ENCODE measurements around the gene ZFYVE1. TPM values are rescaled to one million over a fixed set of nuclear protein-coding genes. Genes with fewer than 3 reads are reported as not detected.

ZFYVE1 gene
- total RNA-seq, 1 donor from 2014 or later = 14.3 TPM

DNA sequence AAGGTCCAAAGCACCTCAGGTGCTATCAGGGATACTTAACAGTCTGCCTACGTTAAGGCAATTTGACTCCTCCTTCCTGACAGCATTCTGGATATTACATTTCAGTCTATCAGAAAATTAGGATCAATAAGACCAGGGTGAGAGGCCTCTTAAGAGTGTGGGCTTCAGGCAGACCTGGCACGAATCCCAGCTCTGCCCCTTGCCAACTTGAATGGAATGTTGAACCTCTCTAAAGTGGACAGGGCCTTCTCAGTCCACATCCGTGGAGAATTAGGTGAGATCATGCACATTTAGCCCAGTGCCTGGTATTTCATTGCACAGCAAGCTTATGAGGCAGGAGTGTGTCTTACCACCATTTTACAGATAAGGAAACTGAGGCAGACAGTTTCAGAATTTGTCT, 74.7 kb downstream of the ZFYVE1 start:
- DNase-seq (ENCODE audit: low read depth, low spot score) = no peak
- H3K4me3 Mint-ChIP-seq = no peak overlapping the region
- TF ChIP-seq, protein P1, sequence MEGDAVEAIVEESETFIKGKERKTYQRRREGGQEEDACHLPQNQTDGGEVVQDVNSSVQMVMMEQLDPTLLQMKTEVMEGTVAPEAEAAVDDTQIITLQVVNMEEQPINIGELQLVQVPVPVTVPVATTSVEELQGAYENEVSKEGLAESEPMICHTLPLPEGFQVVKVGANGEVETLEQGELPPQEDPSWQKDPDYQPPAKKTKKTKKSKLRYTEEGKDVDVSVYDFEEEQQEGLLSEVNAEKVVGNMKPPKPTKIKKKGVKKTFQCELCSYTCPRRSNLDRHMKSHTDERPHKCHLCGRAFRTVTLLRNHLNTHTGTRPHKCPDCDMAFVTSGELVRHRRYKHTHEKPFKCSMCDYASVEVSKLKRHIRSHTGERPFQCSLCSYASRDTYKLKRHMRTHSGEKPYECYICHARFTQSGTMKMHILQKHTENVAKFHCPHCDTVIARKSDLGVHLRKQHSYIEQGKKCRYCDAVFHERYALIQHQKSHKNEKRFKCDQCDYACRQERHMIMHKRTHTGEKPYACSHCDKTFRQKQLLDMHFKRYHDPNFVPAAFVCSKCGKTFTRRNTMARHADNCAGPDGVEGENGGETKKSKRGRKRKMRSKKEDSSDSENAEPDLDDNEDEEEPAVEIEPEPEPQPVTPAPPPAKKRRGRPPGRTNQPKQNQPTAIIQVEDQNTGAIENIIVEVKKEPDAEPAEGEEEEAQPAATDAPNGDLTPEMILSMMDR (conservative IDR thresholded peaks at IDR 0.05) = no peak

DNA sequence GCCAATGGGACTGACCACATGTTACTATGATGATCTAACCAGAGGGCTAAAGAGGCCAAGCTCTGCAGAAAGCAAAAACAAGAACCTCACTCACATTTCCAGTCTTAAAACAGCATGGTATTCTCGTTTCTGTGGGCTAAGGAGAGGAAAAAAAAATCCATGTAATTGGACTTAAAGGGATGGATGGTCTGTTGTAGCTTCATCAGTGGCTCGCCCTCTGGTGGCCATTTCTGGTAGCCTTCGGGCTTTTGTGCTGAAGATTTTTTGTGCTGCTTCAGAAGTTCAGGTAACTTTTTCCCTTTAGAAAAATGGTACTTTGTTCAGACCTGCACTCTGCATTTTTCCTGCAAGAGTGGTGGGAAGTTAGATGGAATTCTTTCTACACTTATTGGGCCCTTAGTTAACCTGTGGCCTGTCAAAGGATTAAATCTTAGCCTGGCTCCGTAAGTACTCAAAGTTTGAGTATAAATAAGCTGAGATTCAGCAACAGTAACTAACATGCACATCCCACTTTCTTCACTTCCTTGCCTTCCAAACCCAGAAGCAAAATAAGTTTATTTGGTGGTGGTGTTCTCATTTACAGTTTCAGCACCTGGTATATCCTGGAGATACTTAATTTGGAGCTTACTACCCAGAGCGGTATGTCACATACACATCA, 78.3 kb downstream of the ZFYVE1 start:
- H3K4me1 Mint-ChIP-seq = no peaks in the 10 kb centered on the region
- H3K4me3 Mint-ChIP-seq = no peak overlapping the region
- DNase-seq (ENCODE audit: low read depth, low spot score) = peak; percentile 75
- H3K27ac Mint-ChIP-seq (ENCODE audit: unreplicated experiment) = no peak overlapping the region
- no peaks in the 10 kb centered on the region for H3K27me3 Mint-ChIP-seq (ENCODE audit: low read depth)
- TF ChIP-seq, protein P1 (conservative IDR thresholded peaks at IDR 0.05) = peak; percentile 89
- no peaks in the 10 kb centered on the region for H3K36me3 Mint-ChIP-seq (ENCODE audit: low read depth)
- H3K9me3 Mint-ChIP-seq = no peaks in the 10 kb centered on the region

More for the DNA sequence above, 74.7 kb downstream of the ZFYVE1 start:
- Mint-ChIP-seq H3K36me3 (ENCODE audit: low read depth) (peaks cover 6% of the 10 kb centered on the region), H3K27ac (ENCODE audit: unreplicated experiment) (no peak overlapping the region), H3K27me3 (ENCODE audit: low read depth) (no peaks in the 10 kb centered on the region), H3K4me1 (no peaks in the 10 kb centered on the region), H3K9me3 (no peaks in the 10 kb centered on the region)

DNA sequence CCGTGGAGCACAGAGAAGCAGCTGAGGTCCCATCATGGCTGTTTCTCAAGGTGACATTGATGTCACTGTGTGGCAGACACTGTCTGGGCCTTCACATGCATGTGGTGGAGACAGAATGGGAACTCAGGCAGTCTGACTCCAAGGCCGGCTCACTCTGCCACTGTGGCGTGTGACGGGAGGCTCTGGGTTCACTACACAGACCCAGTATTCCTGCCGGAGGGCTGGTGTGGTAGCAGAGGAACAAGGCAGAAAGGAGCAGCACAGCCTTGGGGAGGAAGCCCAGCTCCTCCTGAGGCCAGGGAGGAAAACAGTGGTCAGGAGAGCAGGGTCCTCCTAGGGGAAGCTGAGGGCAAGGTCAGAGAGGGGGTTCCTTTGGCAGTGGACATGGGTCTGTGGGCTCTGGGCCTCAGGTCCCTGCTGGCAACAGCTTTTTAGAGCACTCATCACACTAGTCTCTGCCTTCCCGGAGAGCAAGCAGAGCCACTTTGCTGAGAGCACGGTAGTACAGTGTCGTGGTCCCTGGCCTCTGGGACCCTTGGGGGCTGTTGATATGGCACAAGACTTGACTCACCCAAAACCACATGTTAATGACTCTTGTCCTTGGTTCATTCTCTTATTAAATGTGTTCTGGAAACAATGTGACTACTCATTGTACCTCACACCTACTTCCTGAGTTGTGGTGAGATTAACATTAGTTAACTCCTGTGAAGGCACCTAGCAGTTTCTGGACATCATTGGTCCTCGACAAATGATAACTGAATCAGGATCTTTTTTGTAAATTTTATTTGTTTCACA, 79.3 kb downstream of the ZFYVE1 start:
- Mint-ChIP-seq H3K27ac (ENCODE audit: unreplicated experiment) (no peak overlapping the region), H3K4me3 (no peak overlapping the region), H3K4me1 (no peaks in the 10 kb centered on the region), H3K9me3 (no peaks in the 10 kb centered on the region), H3K36me3 (ENCODE audit: low read depth) (no peaks in the 10 kb centered on the region), H3K27me3 (ENCODE audit: low read depth) (no peaks in the 10 kb centered on the region)
- no peak for DNase-seq (ENCODE audit: low read depth, low spot score)
- TF ChIP-seq, protein P1 (conservative IDR thresholded peaks at IDR 0.05) = no peak

DNA sequence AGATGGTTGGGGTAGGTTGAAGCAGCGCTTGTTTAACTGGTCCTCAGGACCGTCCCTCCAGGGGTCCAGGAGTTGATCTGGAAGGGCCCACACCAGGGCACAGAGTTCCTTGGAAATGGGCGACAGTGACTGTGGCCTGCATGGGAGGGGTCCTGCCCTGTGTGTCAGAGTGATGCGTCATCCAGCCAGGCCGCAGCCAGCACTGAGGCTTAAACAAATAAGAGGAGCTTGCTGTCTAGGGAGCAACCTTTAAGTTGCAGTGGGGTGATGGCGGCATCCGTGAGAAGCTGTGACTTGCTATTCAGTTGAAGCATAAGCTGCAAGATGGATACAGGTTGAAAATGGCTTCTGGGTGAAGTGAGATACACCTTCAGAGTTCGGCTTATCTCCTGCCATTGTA, 80.4 kb downstream of the ZFYVE1 start:
- no peak for DNase-seq (ENCODE audit: low read depth, low spot score)
- H3K36me3 Mint-ChIP-seq (ENCODE audit: low read depth) = peaks cover 2% of the 10 kb centered on the region
- no peak overlapping the region for H3K27ac Mint-ChIP-seq (ENCODE audit: unreplicated experiment)
- H3K4me1 Mint-ChIP-seq = peaks cover 4% of the 10 kb centered on the region
- TF ChIP-seq, protein P1 (conservative IDR thresholded peaks at IDR 0.05) = no peak
- H3K4me3 Mint-ChIP-seq = no peak overlapping the region
- no peaks in the 10 kb centered on the region for H3K27me3 Mint-ChIP-seq (ENCODE audit: low read depth)
- no peaks in the 10 kb centered on the region for H3K9me3 Mint-ChIP-seq

DNA sequence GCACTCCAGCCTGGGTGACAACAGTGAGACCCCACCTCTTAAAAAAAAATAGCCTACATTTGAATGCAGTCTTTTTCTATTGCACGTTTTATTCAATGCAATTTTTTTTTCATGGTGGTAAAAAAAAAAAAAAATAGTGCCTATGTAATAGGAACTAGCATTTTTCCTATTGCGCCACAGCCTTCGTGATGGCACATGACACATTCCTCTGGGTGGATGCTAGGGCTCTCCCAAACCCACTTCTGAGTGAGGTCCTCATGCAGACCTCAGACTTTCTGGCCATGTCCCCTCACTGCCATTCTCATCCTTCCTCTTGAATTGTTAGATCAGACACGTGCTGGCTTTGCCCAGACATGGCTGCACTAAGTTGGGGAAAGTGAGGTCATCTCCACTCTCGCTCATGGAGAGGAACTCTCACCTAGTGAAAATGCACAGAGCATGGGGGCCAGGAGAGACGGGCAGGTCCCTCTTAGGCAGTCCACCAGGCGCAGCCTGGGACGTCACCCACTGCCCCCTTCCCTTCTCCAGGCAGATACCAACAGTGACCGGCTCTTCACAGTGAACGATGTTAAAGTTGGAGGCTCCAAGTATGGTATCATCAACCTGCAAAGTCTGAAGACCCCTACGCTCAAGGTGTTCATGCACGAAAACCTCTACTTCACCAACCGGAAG, 81.4 kb downstream of the ZFYVE1 start:
- no peak overlapping the region for H3K27ac Mint-ChIP-seq (ENCODE audit: unreplicated experiment)
- peaks cover 2% of the 10 kb centered on the region for H3K36me3 Mint-ChIP-seq (ENCODE audit: low read depth)
- no peaks in the 10 kb centered on the region for H3K27me3 Mint-ChIP-seq (ENCODE audit: low read depth)
- H3K9me3 Mint-ChIP-seq = no peaks in the 10 kb centered on the region
- H3K4me3 Mint-ChIP-seq = no peak overlapping the region
- TF ChIP-seq, protein P1 (conservative IDR thresholded peaks at IDR 0.05) = no peak
- no peak for DNase-seq (ENCODE audit: low read depth, low spot score)
- H3K4me1 Mint-ChIP-seq = peaks cover 4% of the 10 kb centered on the region
